Fibroblast of skin of scalp (primary cell): Measurements from ENCODE around the gene PHACTR2.
"Not testable (repeated sequence)": the region's sequence is repeated elsewhere in the genome, so short reads cannot be mapped to it uniquely, and the experiment has no call there.

Experiments used
- DNase-seq: peaks from one replicate; pipeline ENCODE4 v3.0.0-alpha.2; 2013

PHACTR2 gene

GRCh38 chr6:143698759-143699429 lies 21.1 kb downstream of the PHACTR2 start:
- DNase-seq, result no peak

GRCh38 chr6:143699430-143699825 lies 21.7 kb downstream of the PHACTR2 start:
- no peak for DNase-seq

- peak; percentile 82 for DNase-seq
Observed at GRCh38 chr6:143700684-143701348, 23.1 kb downstream of the PHACTR2 start.

GRCh38 chr6:143701349-143702234 lies 23.8 kb downstream of the PHACTR2 start:
- no peak for DNase-seq

- DNase-seq, result no peak
Observed at GRCh38 chr6:143705569-143705968, 27.8 kb downstream of the PHACTR2 start.

- DNase-seq, result no peak
Observed at GRCh38 chr6:143707697-143708096, 29.9 kb downstream of the PHACTR2 start.

- DNase-seq, result no peak
Observed at GRCh38 chr6:143708889-143709288, 31.1 kb downstream of the PHACTR2 start.

GRCh38 chr6:143711714-143712113 lies 33.9 kb downstream of the PHACTR2 start:
- DNase-seq, result no peak

- DNase-seq, result no peak
Observed at GRCh38 chr6:143718472-143718871, 40.7 kb downstream of the PHACTR2 start.

GRCh38 chr6:143721642-143722041 lies 43.9 kb downstream of the PHACTR2 start:
- no peak for DNase-seq

- DNase-seq, result no peak
Observed at GRCh38 chr6:143724876-143725275, 47.1 kb downstream of the PHACTR2 start.

- DNase-seq, result no peak
Observed at GRCh38 chr6:143726015-143726647, 48.4 kb downstream of the PHACTR2 start.

GRCh38 chr6:143727035-143727434 lies 49.3 kb downstream of the PHACTR2 start:
- no peak for DNase-seq

GRCh38 chr6:143731789-143732188 lies 54.0 kb downstream of the PHACTR2 start:
- DNase-seq, result no peak

- DNase-seq, result no peak
Observed at GRCh38 chr6:143732536-143732935, 54.8 kb downstream of the PHACTR2 start.

GRCh38 chr6:143733510-143733909 lies 55.7 kb downstream of the PHACTR2 start:
- no peak for DNase-seq

GRCh38 chr6:143734641-143735063 lies 56.9 kb downstream of the PHACTR2 start:
- no peak for DNase-seq

GRCh38 chr6:143738072-143738690 lies 60.4 kb downstream of the PHACTR2 start:
- DNase-seq, result not testable (repeated sequence)

- no peak for DNase-seq
Observed at GRCh38 chr6:143739341-143739851, 61.6 kb downstream of the PHACTR2 start.

- DNase-seq, result no peak
Observed at GRCh38 chr6:143740213-143740612, 62.4 kb downstream of the PHACTR2 start.

GRCh38 chr6:143741480-143741879 lies 63.7 kb downstream of the PHACTR2 start:
- no peak for DNase-seq
